KOPT-K1 (cell line): ENCODE measurements around the gene DFFA.

Source experiments
- H3K27ac ChIP-seq: fragments of 200-600 bp; sonication (generic); 2 replicates; pipeline ENCODE4 v1.5.1; 2016; ENCODE audit warnings: antibody characterized with exemption, mild to moderate bottlenecking, low read depth, low read length; ENCODE audit not compliant: poor library complexity, severe bottlenecking
- H3K36me3 ChIP-seq: fragments of 200-600 bp; sonication (generic); 2 replicates; pipeline ENCODE4 v1.5.1; 2017; ENCODE audit warnings: antibody characterized with exemption, mild to moderate bottlenecking, low read length, moderate library complexity; ENCODE audit not compliant: insufficient read depth
- H3K9me3 ChIP-seq: fragments of 200-600 bp; sonication (generic); 2 replicates; pipeline ENCODE4 v1.5.1; 2017; ENCODE audit warnings: antibody characterized with exemption, low read length, mild to moderate bottlenecking; ENCODE audit not compliant: insufficient read depth, poor library complexity, severe bottlenecking

Gene DFFA, protein sequence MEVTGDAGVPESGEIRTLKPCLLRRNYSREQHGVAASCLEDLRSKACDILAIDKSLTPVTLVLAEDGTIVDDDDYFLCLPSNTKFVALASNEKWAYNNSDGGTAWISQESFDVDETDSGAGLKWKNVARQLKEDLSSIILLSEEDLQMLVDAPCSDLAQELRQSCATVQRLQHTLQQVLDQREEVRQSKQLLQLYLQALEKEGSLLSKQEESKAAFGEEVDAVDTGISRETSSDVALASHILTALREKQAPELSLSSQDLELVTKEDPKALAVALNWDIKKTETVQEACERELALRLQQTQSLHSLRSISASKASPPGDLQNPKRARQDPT

DNA sequence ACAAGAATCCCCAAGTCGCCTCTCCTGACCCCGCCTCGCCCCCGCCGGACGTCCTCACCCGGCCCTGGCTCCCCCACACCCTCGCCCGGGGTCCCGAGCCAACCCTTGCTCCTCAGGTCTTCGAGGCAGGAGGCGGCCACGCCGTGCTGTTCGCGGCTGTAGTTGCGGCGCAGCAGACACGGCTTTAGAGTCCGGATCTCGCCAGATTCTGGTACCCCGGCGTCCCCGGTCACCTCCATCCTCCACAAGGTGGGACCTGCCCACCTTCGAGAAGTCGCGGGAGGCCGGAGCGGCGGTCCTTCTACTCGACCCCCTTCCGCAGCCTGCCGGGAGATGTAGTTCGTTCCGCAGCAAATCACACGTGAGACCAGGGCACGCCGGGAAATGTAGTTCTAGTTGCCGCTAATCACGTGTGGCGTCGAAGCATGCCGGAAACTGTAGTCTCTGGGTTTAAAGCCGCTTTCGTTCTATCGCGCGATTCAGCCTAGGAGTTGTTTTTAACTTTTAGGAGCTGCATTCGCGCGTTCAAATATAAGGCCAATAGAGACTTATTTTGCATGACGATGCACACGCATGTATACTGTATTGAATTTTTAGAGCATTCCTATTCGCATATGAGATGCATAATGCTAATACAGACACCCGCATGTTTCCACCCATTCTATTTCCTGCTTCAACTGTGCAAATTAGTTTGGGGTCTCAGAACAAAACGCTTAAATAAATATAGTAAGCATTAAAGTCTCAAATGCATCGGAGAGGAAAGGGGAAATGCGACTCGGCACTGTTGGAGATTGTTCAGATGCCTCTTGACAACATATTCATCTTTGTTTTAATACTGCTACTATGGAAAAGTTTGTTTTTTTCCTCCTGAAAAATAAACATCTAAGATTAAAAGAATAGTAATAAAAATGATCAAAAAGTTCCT, at the start of gene DFFA:
DFFA (minus strand) TSS at position 310 of the 925 bp plus-strand sequence; CDS start at position 239, 71 bp downstream.
- no peaks in the 10 kb centered on the region for H3K9me3 ChIP-seq
- peak within 1 kb of the TSS; percentile 70 for H3K27ac ChIP-seq
- peaks cover 25% of the 10 kb centered on the region for H3K36me3 ChIP-seq

DNA sequence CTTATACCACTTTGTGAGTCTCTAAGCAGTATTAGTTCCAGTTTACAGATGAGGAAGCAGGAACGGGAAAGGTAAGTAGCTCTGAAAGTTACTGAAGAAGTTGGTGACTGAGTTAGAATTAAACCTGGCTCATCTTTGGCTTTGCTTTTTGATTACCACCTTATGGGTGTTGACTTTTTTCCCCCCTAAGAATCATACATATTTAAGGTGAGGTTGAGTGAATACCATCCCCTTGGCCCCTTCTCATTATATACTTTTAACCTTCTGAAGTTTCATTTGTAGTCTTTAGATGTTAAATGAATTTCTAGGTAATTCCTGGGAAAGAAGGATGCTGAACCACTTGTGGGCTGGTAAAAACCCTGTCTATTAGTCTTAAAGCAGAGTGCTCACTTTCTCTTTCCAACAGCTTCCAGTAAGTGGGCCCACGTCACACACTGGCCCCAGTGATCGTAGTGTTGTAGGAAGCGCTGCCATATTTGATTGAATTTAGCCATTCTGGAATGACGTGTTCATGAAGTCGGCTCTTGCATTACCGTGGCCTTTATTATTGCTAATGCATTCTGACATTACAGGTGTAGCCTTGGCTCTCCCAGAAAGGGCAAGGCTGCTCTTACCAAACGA, 49.3 kb upstream of the DFFA start:
- no peaks in the 10 kb centered on the region for H3K9me3 ChIP-seq
- peaks cover 3% of the 10 kb centered on the region; the same call in 1 of the 2 replicates for H3K36me3 ChIP-seq
- H3K27ac ChIP-seq, result no peak overlapping the region

DNA sequence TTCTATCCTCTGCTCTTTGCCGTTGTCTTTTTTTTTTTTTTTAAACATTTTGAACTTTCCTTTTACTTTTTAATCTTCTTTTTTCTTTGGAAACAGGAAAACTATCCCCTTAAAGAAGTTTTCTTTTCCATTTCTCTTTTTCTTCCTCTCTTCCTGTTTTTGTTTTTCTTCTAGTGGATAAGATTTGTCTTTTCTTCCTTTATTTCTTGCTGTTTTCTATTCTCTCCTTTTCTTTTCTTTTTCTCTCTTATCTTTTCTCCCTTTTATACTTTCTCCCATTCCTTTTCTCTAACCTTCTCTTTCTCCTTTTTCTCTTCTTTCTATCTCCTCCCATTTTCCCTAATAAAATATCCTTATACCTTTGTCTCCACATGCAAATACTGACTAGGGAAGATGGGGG, 48.6 kb upstream of the DFFA start:
- H3K36me3 ChIP-seq, result peaks cover 3% of the 10 kb centered on the region; the same call in 1 of the 2 replicates
- H3K9me3 ChIP-seq, result no peaks in the 10 kb centered on the region
- H3K27ac ChIP-seq, result no peak overlapping the region

DNA sequence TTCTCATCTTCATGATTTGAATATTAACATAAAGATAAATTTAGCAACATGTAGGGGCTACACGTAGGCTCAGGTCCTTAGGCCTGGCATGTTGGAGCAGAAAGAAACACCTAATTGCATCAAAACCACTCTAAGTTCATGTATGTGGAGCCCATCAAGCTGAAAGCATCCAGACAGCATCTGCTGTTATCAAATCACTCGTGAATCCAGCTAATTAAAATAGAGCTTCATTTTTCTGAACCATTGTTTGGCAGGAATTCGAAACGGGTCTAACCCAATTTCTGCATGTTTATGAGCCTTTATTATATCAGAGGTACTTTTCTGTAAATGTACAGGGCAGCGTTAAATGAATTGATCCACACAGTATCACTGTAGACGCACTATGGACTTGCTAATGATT, 48.2 kb upstream of the DFFA start:
- H3K9me3 ChIP-seq, result no peaks in the 10 kb centered on the region
- peaks cover 3% of the 10 kb centered on the region; the same call in 1 of the 2 replicates for H3K36me3 ChIP-seq
- H3K27ac ChIP-seq, result no peak overlapping the region

DNA sequence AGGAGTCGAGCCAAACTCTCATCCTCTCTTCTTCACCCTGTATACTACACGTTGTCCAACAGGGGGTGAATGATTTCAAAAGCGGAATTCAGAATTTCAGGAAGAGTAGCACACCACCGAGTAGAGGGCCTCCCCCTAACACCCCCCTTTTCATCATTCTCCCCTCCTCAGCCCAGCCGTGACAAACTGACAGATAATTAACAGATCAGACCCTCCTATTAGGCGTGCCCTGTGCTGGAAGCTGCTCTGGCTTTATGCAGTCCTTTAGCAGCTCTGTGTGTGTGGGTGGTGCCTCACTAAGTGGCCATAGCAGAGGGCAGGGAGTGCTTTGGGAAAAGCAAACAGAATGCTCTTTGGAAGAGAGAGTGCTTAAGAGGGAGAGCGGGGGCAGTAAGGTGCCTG, 46.7 kb upstream of the DFFA start:
- Histone ChIP-seq H3K27ac (no peak overlapping the region), H3K9me3 (no peaks in the 10 kb centered on the region), H3K36me3 (peaks cover 3% of the 10 kb centered on the region; the same call in 1 of the 2 replicates)

DNA sequence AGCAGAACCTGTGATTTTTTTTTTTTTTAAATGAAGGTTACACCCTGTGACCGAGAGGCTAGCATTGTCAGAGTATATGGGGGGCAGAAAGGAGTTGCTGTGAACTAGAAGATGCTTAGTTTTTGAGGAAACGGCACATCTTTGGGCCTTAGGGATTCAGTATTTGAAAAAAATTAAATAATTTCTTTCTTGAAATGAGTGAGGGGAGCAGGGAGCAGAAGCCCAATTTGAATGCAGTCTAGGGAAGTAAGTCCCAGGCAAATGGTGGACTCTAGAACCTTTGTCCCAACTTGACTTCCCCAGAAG, 45.3 kb upstream of the DFFA start:
- Histone ChIP-seq H3K9me3 (no peaks in the 10 kb centered on the region), H3K27ac (no peak overlapping the region), H3K36me3 (peaks cover 3% of the 10 kb centered on the region; the same call in 1 of the 2 replicates)

DNA sequence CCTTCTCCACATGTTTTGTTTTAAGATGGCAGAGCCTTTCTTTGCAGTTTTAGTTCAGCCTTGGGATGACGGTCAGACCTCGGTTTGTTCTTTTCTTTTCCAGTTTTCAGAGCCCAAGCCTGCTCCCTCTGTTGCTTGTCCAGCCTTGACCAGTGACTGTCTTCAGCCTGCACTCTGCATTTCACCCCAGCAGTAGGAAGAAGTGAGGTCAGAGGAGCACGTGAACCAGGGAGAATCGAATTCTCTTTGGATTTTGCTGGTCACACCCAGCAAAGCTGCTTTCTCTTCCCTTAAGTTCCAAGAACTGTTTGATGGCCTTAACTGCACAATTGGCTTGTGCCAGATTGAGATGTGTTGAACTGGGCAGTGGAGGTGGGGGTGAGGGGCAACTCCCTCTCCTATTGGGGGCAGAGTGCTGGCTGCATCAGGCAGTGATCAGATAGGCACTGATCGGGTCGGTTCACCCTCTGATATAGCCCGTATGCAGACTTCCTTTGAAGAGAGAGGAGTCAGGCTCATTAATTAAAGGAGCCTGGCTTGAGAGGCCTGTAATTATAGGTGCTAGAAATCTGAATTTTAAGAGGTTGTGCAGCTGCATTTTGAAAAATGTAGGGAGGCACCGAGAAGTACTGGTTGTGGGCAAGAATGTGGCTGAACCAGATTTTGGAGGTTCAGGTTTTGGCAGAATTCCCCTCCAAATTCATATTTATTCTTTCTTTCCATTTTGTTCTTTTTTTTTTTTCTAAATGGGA, 44.8 kb upstream of the DFFA start:
- Histone ChIP-seq H3K9me3 (no peaks in the 10 kb centered on the region), H3K36me3 (peaks cover 3% of the 10 kb centered on the region; the same call in 1 of the 2 replicates), H3K27ac (peak overlapping the region; percentile 10)

DNA sequence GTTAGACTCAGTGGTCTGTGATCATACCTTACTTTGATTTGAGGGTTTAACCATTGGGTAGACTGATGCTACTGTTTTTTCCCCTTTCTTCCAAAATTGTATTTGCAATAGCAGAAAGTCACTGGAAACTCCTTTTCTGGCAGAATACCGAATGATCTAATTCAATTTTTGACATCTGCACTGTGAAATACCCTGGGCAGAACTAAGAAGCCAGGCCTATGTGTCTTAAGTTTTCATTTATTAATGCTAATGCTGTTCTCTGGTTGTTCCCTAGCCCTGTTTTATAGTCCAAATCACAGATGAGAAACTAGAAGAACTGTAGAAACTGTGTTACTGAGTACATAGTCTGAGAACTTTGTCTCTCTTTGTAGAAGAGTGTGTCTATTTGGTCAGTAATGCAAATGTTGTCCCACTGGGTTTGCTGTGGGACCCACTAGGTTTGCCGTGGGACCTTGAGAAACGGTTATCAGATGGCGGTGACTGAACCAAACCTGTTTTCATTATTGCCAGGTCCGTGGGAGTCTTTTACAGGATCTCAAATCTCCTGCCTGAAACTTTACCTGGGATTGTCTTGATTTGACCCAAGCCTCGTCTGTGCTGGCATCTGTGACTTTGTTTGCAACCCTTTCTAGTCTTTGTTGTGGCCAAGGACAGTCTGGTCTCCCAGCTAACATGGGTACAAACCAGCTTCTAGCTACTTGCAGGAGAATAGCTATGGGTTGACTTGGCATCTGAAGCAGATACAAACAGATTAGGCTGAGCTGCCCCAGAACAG, 43.8 kb upstream of the DFFA start:
- H3K36me3 ChIP-seq, result peaks cover 3% of the 10 kb centered on the region; the same call in 1 of the 2 replicates
- no peaks in the 10 kb centered on the region for H3K9me3 ChIP-seq
- peak overlapping the region; percentile 39 for H3K27ac ChIP-seq

DNA sequence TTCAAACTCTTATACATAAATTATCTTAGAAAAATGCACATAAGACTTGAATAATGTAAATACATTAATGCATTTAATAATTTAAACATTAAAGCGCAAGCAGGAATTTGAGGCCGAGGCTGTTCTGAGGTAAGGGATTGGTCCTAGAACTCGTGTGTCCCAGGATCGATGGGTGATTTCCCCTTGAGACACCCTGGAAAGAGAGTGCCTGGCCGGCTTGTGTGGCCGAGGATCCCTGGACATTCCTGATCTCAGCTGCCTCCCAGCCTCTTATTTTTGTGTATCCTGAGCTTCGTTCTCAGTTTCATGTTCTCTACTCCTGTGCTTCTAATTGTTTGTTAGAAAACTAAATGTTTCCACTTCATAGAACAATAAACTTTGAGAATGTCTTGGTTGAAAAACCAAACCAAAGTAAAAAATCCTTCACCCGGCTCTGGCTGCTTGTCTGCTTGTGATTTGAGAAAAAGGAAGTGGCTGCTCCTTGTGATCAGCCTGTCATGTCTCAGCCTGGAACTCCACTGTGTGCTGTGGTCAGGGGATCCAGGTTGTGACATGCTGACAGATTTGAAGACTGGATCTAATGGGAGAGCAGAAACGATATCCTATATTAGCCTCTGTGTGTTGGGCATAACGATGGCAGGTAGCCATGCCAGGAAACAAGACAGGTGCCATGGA, 43.1 kb upstream of the DFFA start:
- Histone ChIP-seq H3K36me3 (peaks cover 3% of the 10 kb centered on the region; the same call in 1 of the 2 replicates), H3K9me3 (no peaks in the 10 kb centered on the region), H3K27ac (peak overlapping the region; percentile 39)

DNA sequence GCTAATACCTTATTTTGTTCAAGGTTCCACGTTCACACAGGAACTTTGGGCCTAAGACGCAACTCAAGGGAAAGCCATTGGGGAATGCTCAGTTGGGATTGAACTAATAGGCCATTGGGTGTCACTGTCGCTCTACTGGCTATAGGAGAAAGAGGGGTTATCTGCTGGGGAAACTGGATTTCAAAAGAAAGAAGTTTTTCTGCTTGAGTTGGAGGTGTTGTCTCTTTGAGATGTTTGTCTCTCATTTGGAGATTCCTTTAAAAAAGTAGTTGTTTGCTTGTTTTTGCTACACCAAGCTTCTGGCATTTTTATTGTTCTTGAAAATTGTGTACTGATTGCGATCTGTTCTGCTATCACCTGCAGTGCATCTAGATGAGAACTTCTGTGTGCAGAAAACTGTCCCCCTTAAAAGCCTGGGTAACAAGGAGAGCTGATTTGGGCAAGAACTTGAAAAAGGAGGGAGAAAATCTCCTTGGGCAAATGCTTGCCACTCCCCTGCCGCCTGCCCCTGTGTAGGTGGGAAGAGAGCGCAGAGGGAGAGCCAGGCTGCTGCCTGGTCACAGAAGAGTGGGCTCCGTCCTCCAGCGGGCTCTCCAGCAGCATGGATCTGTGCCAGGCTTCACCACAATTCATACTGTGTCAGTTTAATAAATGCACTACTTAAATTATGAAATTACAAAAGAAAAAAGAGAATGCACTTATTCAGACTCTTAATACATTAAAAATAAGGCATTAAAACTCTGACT, 42.3 kb upstream of the DFFA start:
- Histone ChIP-seq H3K9me3 (no peaks in the 10 kb centered on the region), H3K27ac (peak overlapping the region; percentile 25), H3K36me3 (no peaks in the 10 kb centered on the region)

DNA sequence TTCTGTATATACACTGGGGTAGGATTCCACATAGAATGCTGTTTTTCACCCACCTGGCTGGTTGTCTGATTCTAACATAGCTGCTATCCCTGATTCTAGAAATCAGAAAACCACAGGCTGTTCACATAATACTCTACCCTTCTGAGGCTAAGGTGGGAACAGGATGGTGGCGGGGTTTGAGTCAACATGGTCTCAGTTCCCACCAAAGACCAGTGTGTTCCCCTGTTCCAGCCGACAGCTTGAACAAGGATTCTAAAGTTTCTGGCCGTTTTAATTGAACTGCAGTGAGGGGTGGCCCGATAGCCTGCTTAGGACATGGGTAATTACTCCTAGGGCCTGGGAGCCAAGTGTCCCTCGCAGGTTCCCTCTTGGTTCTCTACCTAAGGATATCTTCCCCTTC, 40.9 kb upstream of the DFFA start:
- H3K27ac ChIP-seq, result peak overlapping the region; percentile 95
- no peaks in the 10 kb centered on the region for H3K9me3 ChIP-seq
- no peaks in the 10 kb centered on the region for H3K36me3 ChIP-seq

DNA sequence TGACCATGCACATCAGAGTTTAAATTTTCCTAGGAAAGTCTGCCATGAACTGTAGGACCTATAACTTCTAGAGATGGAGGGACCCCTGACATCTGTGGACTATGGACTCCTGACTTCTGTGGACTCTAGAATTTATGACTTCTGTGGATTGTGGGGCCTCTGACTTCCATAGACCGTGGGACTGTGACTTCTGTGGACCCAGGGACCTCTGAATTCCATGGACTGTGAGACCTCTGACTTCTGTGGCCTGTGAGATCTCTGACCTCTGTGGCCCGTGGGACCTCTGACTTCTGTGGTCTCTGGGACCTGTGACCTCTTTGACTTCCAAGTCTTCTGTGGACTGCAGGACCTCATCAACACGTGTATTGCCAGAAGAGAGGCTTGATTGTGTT, 39.2 kb upstream of the DFFA start:
- H3K9me3 ChIP-seq, result no peaks in the 10 kb centered on the region
- peak overlapping the region; percentile 95 for H3K27ac ChIP-seq
- H3K36me3 ChIP-seq, result no peaks in the 10 kb centered on the region
